Neuron (in vitro differentiated cells): Measurements from ENCODE around the gene VWA1.
"Not testable (repeated sequence)": the region's sequence is repeated elsewhere in the genome, so short reads cannot be mapped to it uniquely, and the experiment has no call there.

Experiments used
- H2AFZ ChIP-seq: one replicate; pipeline ENCODE4 v1.6.1; 2013; ENCODE audit warnings: low read depth, mild to moderate bottlenecking, inconsistent platforms, low read length, moderate library complexity
- H3K27me3 ChIP-seq: one replicate; pipeline ENCODE4 v1.6.1; 2013; ENCODE audit warnings: low read length; ENCODE audit not compliant: insufficient read depth
- H3K36me3 ChIP-seq: one replicate; pipeline ENCODE4 v1.6.1; 2013; ENCODE audit warnings: low read length; ENCODE audit not compliant: insufficient read depth
- H3K4me1 ChIP-seq: one replicate; pipeline ENCODE4 v1.6.1; 2013; ENCODE audit warnings: low read length; ENCODE audit not compliant: insufficient read depth
- H3K4me3 ChIP-seq: 2 replicates; pipeline ENCODE4 v1.5.1; 2013; ENCODE audit warnings: mild to moderate bottlenecking, low read length, moderate library complexity
- H3K9me3 ChIP-seq: one replicate; pipeline ENCODE4 v1.6.1; 2013; ENCODE audit warnings: low read length

VWA1 gene

GRCh38 chr1:1399187-1399871, 36.2 kb upstream of the VWA1 start, which contains the start of gene CCNL2:
Gene CCNL2, minus strand, starts transcription at chr1:1399335. Its CDS starts 29 bp downstream, at chr1:1399306.
- H3K9me3 ChIP-seq: no peaks in the 10 kb centered on the region
- peaks cover 50% of the 10 kb centered on the region for H3K36me3 ChIP-seq

DNA sequence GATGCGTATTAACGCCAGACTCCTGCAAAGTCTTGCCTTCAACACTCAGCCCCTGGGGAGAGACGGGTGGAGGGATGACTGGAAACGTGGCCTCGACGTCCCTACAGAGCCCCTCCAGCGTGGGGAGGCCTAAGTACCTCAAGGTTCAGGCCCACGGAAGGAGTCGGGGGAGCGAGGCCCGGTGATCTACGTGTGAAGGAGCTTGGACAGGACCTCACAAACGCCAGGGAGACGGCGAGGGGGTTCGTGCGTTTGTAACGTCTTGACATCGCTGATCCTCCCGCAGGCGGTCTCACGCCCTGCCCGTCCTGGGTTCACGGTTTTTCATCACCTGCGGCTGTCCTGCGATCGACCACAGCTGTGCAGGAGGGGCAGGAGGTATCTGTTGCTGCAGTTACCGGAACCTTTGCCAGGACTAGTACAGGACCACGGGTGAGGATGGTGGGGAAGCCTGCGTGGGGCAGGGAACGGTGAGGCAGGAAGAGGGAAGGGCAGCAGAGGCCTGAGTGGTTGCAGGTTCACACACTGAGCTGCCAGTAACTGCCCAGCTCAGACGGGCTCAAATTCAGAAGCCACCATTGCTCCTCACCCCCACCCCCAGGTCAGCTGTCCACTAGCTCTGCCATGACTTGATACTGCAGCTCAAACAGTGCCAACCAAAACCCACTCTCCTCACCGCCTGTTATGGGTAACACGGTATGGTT, 35.5 kb upstream of the VWA1 start:
- H3K36me3 ChIP-seq: peaks cover 55% of the 10 kb centered on the region
- H3K4me1 ChIP-seq: peaks cover 22% of the 10 kb centered on the region
- peak overlapping the region; percentile 66 for H3K4me3 ChIP-seq
- no peak overlapping the region for H2AFZ ChIP-seq
- no peaks in the 10 kb centered on the region for H3K9me3 ChIP-seq
- H3K27me3 ChIP-seq: no peaks in the 10 kb centered on the region

More at GRCh38 chr1:1399187-1399871, 36.2 kb upstream of the VWA1 start, which contains the start of gene CCNL2:
- Histone ChIP-seq H3K4me3 (peak within 1 kb of the TSS; percentile 72), H2AFZ (peak within 1 kb of the TSS; percentile 44), H3K4me1 (peaks cover 22% of the 10 kb centered on the region), H3K27me3 (no peaks in the 10 kb centered on the region)

DNA sequence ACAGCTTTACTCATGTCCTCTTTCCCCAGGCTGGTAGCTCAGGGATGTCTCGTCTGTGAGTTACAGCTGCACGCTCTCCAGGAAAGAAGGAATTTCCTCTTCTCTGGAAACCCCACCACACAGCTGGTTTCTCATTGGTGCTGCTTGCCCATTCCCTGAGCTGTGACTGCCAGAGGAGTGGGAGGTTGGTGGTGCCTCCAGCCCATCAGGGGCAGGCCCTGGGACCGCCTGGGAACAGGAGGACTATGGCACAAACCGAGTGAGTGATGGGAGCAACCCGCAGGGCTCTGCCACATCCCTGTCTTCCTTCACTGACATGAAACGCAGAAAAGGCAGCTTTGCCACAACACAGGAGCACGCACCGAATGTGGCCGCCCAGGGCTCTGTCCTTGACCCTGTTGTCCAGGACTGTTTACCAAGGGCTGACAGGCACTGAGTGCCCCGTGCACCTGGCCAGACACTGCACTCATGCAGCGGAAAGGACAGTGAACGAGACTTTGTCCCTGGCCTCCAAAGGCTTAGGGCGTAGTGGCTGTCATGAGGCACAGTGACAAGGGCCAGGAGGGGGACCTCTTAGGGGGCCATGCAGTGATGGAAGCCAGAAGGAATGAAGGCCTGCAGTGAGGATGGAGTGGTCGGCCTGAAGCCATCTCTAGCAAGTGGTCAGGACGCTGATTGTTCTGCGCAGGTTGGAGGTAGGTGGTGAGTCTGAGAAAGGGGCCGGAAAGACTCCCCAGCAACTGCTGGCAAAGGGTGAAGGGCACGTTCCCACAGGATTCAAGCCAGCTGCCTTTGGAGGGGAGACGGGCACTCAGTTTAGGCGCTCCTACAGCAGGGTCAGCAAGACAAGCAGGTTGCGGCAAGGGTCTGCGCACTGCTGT, 34.7 kb upstream of the VWA1 start:
- Histone ChIP-seq H3K4me1 (peaks cover 22% of the 10 kb centered on the region), H3K27me3 (no peaks in the 10 kb centered on the region), H2AFZ (no peak overlapping the region), H3K36me3 (peaks cover 56% of the 10 kb centered on the region), H3K4me3 (peak overlapping the region; percentile 66), H3K9me3 (no peaks in the 10 kb centered on the region)

DNA sequence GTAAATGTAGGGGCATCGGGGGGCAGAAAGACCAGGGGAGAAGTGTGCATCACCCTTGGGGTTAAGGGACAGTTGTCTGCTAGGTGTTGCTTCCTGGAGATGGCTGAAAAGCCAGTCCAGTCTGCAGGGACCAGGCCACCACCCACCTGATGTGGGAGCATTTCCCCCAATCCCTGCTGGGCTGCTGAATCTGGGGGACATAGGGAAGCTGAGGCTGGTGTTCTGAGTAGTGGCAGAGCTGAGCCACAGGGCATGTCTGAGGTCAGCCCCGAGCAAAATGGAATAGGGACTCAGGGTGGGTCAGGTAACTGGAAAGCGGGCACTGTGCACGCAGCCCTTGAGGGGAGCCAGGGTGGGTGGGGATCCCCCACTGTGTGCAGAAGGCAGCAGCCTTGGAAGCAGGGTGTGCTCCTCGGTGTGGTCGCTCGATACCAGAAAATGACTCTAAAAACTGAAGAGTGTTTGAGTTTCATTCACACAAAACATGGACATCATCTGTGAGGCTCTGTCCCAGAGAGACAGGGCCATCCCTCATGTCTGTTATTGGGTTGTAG, 34.0 kb upstream of the VWA1 start:
- Histone ChIP-seq H3K4me1 (peaks cover 29% of the 10 kb centered on the region), H2AFZ (no peak overlapping the region), H3K27me3 (no peaks in the 10 kb centered on the region), H3K4me3 (no peak overlapping the region), H3K36me3 (peaks cover 59% of the 10 kb centered on the region), H3K9me3 (no peaks in the 10 kb centered on the region)

GRCh38 chr1:1402072-1402900, 33.2 kb upstream of the VWA1 start:
- no peak overlapping the region for H3K4me3 ChIP-seq
- peaks cover 31% of the 10 kb centered on the region for H3K4me1 ChIP-seq
- peaks cover 54% of the 10 kb centered on the region for H3K36me3 ChIP-seq
- H2AFZ ChIP-seq: no peak overlapping the region
- no peaks in the 10 kb centered on the region for H3K27me3 ChIP-seq
- H3K9me3 ChIP-seq: no peaks in the 10 kb centered on the region

DNA sequence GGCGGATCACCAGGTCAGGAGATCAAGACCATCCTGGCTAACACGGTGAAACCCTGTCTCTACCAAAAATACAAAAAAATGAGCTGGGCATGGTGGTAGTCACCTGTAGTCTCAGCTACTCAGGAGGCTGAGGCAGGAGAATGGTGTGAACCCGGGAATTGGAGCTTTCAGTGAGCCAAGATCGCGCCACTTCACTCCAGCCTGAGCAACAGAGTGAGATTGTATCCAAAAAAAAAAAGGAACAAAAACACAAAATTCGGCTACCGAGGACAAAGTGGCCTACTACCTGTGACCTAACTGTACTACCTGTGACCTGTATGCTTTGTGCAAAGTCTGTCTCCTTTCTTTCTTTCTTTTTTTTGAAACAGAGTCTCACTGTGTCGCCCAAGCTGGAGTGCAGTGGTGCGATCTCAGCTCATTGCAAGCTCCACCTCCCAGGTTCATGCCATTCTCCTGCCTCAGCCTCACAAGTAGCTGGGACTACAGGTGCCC, 32.5 kb upstream of the VWA1 start:
- Histone ChIP-seq H3K36me3 (peaks cover 48% of the 10 kb centered on the region), H3K4me1 (peaks cover 29% of the 10 kb centered on the region)
- H2AFZ ChIP-seq, H3K27me3 ChIP-seq, H3K9me3 ChIP-seq, H3K4me3 ChIP-seq: not testable (repeated sequence)

- peaks cover 32% of the 10 kb centered on the region for H3K4me1 ChIP-seq
Measured at GRCh38 chr1:1403653-1404052, 31.8 kb upstream of the VWA1 start.

GRCh38 chr1:1406101-1406820, 29.2 kb upstream of the VWA1 start:
- peaks cover 49% of the 10 kb centered on the region for H3K36me3 ChIP-seq

More at GRCh38 chr1:1403653-1404052, 31.8 kb upstream of the VWA1 start:
- Histone ChIP-seq H3K27me3 (no peaks in the 10 kb centered on the region), H3K4me3 (no peak overlapping the region), H3K36me3 (peaks cover 49% of the 10 kb centered on the region), H2AFZ (no peak overlapping the region), H3K9me3 (no peaks in the 10 kb centered on the region)

DNA sequence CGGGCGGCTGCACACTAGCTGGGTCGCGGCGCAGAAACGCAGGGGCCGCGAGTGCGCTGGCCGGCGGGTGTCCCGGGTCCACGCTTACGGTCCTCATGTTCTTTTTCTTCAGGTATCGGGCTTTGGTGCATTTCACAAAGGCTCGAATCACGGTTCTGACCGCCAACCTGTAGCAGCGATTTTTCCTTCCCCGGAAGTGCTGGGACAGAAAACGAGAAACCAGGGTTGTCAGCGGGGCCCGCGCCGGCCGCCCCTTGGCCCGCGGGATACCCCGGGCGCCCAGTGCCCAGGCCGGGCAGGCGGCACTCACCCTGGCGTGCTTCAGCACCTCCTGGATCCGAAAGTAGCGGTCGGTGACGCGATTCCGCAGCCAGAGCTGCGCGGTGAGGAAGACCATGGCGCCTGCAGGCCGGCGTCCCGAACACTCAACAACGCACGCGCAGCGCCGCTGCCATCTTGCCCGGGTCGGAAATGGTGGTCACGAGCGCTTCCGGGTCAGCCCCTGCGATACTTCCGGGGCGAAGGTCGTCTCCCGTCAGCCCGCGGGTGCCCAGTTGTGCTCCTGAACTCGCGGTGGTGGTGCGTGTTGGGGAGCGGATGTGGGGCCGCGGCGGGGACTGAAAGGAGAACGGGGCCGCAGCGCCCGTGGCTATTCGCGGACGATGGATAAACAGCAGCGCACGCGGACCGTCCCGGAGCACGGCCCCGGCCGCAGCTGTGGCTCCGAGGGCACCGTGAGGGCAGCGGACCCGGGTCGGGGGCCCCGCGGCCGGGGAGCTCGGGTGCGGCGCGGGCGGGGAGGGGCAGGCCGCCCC, 28.5 kb upstream of the VWA1 start, which contains the start of gene MRPL20:
MRPL20 (minus strand) TSS at position 473 of the 815 bp plus-strand sequence; CDS start at position 397, 76 bp downstream.
- H2AFZ ChIP-seq: no peak within 1 kb of the TSS
- peak within 1 kb of the TSS; percentile 88 for H3K4me3 ChIP-seq
- peaks cover 41% of the 10 kb centered on the region for H3K36me3 ChIP-seq
- H3K9me3 ChIP-seq: no peaks in the 10 kb centered on the region
- H3K27me3 ChIP-seq: no peaks in the 10 kb centered on the region
- H3K4me1 ChIP-seq: peaks cover 23% of the 10 kb centered on the region

More at GRCh38 chr1:1406101-1406820, 29.2 kb upstream of the VWA1 start:
- Histone ChIP-seq H3K9me3 (no peaks in the 10 kb centered on the region), H2AFZ (no peak overlapping the region), H3K4me1 (peaks cover 23% of the 10 kb centered on the region), H3K27me3 (no peaks in the 10 kb centered on the region), H3K4me3 (peak overlapping the region; percentile 88)

DNA sequence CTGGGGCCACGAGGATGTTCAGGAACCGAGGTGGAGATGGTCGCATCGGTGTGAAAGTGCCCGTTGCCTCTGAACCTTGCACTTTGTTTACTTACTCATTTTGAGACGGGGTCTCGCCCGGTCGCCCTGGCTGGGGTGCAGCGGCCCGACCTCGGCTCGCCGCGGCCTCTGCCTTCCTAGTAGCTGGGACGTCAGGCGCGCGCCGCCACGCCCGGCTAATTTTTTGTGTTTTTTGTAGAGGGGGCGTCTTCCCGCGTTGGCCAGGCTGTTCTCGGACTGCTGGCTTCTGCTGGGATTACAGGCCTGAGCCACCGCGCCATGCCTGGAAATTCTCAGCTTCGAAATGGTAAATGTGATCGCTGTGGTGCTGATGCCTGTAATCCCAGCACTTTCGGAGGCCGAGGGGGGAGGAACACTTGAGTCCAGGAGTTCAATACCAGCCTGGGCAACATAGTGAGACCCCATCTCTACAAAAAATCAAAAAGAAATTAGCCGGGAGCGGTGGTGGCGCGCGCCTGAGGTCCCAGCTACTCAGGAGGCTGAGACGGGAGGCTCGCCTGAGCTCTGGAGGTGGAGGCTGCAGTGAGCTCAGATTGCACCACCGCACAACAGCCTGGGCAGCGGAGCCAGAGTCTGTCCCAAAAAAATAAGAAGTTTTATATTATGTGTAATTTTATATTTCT, 27.7 kb upstream of the VWA1 start:
- no peak overlapping the region for H2AFZ ChIP-seq
- H3K4me1 ChIP-seq: peaks cover 23% of the 10 kb centered on the region
- H3K9me3 ChIP-seq: no peaks in the 10 kb centered on the region
- peaks cover 35% of the 10 kb centered on the region for H3K36me3 ChIP-seq
- peak overlapping the region; percentile 88 for H3K4me3 ChIP-seq
- no peaks in the 10 kb centered on the region for H3K27me3 ChIP-seq
